22Rv1 (cell line): ENCODE measurements around the gene FYN.

Experiments
- CTCF ChIP-seq: fragments of 450-650 bp; IDR thresholded peaks from 2 replicates; pipeline ENCODE4 v1.5.1; 2017; ENCODE audit warnings: mild to moderate bottlenecking
- ZFX ChIP-seq: fragments of 450-650 bp; IDR thresholded peaks from 2 replicates; pipeline ENCODE4 v1.6.1; 2017; ENCODE audit warnings: antibody characterized with exemption, borderline replicate concordance

- TF ChIP-seq CTCF, result no peak
- TF ChIP-seq ZFX, result no peak
These were observed 39.7 kb upstream of the FYN start for GRCh38 chr6:111912904-111913303.
